Right atrium auricular region (tissue), 2 donors: Measurements from ENCODE around the gene OR8D4. TPM values are rescaled to one million over a fixed set of nuclear protein-coding genes. Genes with fewer than 3 reads are reported as not detected.

Experiments used
- DNase-seq: peaks from one replicate; pipeline ENCODE4 v3.0.0-alpha.2; 2019; ENCODE audit warnings: low spot score
- H3K27ac ChIP-seq, 2 donors: fragments of 200-600 bp; sonication (generic); 1 replicate in 1 of 2; 2 replicates in 1 of 2; pipeline ENCODE4 v1.5.1; 2016 to 2019
- H3K27me3 ChIP-seq, 2 donors: fragments of 200-600 bp; sonication (generic); one replicate each; pipeline versions ENCODE4 v1.5.1 to v1.6.0; 2017 to 2019
- H3K36me3 ChIP-seq: fragments of 200-600 bp; sonication (generic); one replicate; pipeline ENCODE4 v1.5.1; 2016
- H3K4me1 ChIP-seq, 2 donors: fragments of 200-600 bp; sonication (generic); one replicate each; pipeline versions ENCODE4 v1.5.1 to v1.6.0; 2017 to 2019
- H3K4me3 ChIP-seq, 2 donors: fragments of 200-600 bp; sonication (generic); 1 replicate in 1 of 2; 2 replicates in 1 of 2; pipeline ENCODE4 v1.5.1; 2017 to 2019; ENCODE audit warnings: mild to moderate bottlenecking in 1 of 2, moderate library complexity in 1 of 2
- H3K9me3 ChIP-seq, 2 donors: fragments of 200-600 bp; sonication (generic); one replicate each; pipeline ENCODE4 v1.5.1; 2019
- total RNA-seq, 2 donors: library from RNA; depleted of rRNA; stranded (reverse); fragments of >200 nt; gene quantifications; one replicate each; pipeline ENCODE4 v1.1.0, GENCODE V29; 2016
- TF ChIP-seq, protein P1 (sequence below), 2 donors: fragments of 200-600 bp; sonication (generic); IDR thresholded peaks; one replicate each; pipeline ENCODE4 v1.5.1; 2019; ENCODE audit warnings: antibody characterized with exemption in 2 of 2

The OR8D4 gene
- total RNA-seq, 2 donors from 2014 or later: not detected

DNA sequence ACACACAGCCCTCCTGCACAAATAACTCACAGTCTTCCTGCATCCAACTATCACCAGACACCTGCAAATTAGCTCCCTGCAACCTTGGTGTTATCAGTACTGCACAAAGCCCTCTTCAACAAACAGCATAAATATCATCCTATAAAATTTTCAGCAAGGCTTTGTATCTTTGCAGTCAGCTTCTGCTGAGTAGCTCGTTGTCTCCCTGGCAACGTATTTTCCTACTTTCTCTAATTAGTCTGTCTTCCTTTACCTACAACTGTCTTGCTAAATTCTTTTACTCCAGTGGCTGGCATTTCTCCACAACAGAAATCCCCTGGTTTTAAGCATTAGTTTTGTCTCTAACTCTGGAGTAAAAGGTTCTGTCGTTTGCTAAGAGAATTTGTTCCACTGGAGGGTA lies 3.9 kb downstream of the OR8D4 start:
- no peak for DNase-seq
- H3K27ac ChIP-seq: no peak overlapping the region
- H3K9me3 ChIP-seq: no peaks in the 10 kb centered on the region
- TF ChIP-seq, protein P1, sequence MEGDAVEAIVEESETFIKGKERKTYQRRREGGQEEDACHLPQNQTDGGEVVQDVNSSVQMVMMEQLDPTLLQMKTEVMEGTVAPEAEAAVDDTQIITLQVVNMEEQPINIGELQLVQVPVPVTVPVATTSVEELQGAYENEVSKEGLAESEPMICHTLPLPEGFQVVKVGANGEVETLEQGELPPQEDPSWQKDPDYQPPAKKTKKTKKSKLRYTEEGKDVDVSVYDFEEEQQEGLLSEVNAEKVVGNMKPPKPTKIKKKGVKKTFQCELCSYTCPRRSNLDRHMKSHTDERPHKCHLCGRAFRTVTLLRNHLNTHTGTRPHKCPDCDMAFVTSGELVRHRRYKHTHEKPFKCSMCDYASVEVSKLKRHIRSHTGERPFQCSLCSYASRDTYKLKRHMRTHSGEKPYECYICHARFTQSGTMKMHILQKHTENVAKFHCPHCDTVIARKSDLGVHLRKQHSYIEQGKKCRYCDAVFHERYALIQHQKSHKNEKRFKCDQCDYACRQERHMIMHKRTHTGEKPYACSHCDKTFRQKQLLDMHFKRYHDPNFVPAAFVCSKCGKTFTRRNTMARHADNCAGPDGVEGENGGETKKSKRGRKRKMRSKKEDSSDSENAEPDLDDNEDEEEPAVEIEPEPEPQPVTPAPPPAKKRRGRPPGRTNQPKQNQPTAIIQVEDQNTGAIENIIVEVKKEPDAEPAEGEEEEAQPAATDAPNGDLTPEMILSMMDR (IDR thresholded peaks at IDR 0.05): no peak
- no peaks in the 10 kb centered on the region for H3K4me1 ChIP-seq
- H3K27me3 ChIP-seq: no peaks in the 10 kb centered on the region
- no peak overlapping the region for H3K4me3 ChIP-seq
- H3K36me3 ChIP-seq: no peaks in the 10 kb centered on the region

DNA sequence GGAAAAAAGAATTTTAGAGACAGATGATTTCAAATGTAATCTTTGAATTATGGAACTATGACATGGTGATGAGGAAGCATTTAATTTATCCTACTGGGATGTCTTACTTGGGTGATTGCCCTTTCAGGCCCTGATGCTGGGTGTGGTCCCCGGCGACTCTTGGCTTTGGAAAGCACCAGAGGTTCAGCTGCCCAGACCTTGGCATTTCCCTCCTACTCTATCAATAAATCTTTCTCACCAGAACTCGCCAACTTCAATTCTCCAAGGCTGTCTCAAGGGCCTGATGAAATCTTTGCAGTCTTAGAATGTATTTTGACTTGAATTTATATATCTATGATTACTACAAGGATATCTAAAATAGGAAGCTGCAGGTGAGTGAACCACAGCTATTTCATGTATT lies 19.0 kb downstream of the OR8D4 start:
- Histone ChIP-seq H3K4me3 (no peak overlapping the region), H3K27ac (no peak overlapping the region), H3K36me3 (no peaks in the 10 kb centered on the region), H3K27me3 (no peaks in the 10 kb centered on the region), H3K9me3 (no peaks in the 10 kb centered on the region), H3K4me1 (no peaks in the 10 kb centered on the region)
- TF ChIP-seq, protein P1 (IDR thresholded peaks at IDR 0.05): no peak
- DNase-seq: no peak

DNA sequence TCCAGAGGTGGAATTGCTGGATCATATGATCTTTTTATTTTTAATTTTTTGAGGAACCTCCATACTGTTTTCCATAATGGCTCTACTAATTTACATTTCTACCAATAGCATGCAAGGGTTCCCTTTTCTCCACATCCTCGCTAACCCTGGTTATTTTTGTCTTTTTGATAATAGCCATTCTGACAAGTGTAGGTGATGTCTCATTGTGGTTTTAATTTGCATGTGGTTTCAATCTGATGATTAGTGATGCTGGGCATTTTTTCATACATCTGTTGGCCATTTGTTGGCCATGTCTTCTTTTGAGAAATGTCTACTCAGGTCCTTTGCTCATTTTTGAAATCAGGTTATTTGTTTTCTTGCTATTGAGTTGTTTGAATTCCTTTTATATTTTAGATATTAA lies 22.1 kb downstream of the OR8D4 start:
- H3K9me3 ChIP-seq: no peaks in the 10 kb centered on the region
- H3K4me1 ChIP-seq: no peaks in the 10 kb centered on the region
- TF ChIP-seq, protein P1 (IDR thresholded peaks at IDR 0.05): no peak
- no peak overlapping the region for H3K4me3 ChIP-seq
- no peaks in the 10 kb centered on the region for H3K27me3 ChIP-seq
- no peak for DNase-seq
- H3K27ac ChIP-seq: no peak overlapping the region
- H3K36me3 ChIP-seq: no peaks in the 10 kb centered on the region

DNA sequence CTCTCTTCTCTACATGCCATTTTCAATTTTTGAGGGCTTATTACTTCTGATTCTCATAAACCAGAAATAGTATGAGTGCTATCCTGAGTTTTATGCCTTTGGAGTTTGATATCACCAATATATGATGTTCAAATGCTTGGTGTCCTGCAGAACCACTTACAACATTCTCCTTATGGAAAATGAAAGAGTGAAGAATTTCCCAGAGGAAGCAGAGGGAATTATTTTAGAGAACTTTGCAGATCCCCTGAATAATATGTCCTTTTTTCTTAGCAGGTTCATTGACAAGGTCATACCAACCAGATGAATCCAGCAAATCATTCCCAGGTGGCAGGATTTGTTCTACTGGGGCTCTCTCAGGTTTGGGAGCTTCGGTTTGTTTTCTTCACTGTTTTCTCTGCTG lies 37.4 kb downstream of the OR8D4 start, which contains the start of gene OR4D5:
Gene OR4D5, plus strand, starts transcription at position 301 of the 400 bp plus-strand sequence. Its CDS starts 0 bp downstream, at position 301.
- H3K27ac ChIP-seq: no peak within 1 kb of the TSS
- no peaks in the 10 kb centered on the region for H3K9me3 ChIP-seq
- no peaks in the 10 kb centered on the region for H3K4me1 ChIP-seq
- no peaks in the 10 kb centered on the region for H3K27me3 ChIP-seq
- no peak within 1 kb of the TSS for H3K4me3 ChIP-seq
- TF ChIP-seq, protein P1 (IDR thresholded peaks at IDR 0.05): no peak
- DNase-seq: no peak
- H3K36me3 ChIP-seq: no peaks in the 10 kb centered on the region

DNA sequence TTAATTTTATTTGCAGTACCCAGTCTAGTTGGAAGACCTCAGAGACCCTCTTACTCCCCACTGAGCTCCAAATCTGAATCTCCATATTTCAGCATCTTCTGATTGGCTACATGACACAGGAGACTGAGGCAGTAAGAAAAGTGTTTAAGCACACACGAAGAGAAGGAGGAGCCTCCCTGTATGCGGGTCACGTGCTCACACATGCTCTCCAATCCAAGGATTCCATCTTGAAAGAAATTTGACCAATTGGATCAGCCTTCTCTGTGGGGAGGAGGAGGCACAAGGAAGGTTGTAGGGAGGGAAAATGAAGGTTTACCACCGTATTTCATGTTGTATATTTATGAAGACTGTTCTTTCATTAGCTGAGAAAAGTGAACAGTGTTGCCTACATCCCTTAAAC lies 40.4 kb downstream of the OR8D4 start:
- H3K9me3 ChIP-seq: no peaks in the 10 kb centered on the region
- no peaks in the 10 kb centered on the region for H3K4me1 ChIP-seq
- TF ChIP-seq, protein P1 (IDR thresholded peaks at IDR 0.05): no peak
- no peak overlapping the region for H3K4me3 ChIP-seq
- H3K27ac ChIP-seq: no peak overlapping the region
- no peaks in the 10 kb centered on the region for H3K36me3 ChIP-seq
- DNase-seq: no peak
- no peaks in the 10 kb centered on the region for H3K27me3 ChIP-seq

DNA sequence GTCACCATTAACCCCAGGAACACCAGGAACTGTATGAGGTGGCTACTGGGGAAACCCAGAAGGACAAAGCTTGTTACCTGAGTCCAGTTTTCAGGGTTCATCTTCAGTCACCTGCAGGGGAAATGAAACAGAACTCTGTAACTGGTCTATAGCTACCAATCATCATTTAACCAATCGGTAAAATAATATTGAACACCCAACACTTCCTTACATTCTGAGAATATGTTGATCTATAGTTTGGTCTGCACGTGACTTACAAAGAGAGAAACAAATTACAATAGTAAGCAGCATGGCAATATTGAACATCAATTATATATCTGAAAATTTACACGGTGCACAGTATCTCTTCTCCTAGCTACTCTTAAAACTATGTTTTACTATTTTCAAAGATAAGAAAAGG lies 41.8 kb downstream of the OR8D4 start, which contains the start of gene OR6T1:
Gene OR6T1, minus strand, starts transcription at position 101 of the 400 bp plus-strand sequence. Its CDS starts 0 bp downstream, at position 101.
- no peaks in the 10 kb centered on the region for H3K4me1 ChIP-seq

More for the DNA sequence above, 41.8 kb downstream of the OR8D4 start, which contains the start of gene OR6T1:
- H3K27ac ChIP-seq: no peak within 1 kb of the TSS
- no peaks in the 10 kb centered on the region for H3K36me3 ChIP-seq
- no peaks in the 10 kb centered on the region for H3K27me3 ChIP-seq
- H3K4me3 ChIP-seq: no peak within 1 kb of the TSS
- TF ChIP-seq, protein P1 (IDR thresholded peaks at IDR 0.05): no peak
- no peak for DNase-seq
- no peaks in the 10 kb centered on the region for H3K9me3 ChIP-seq
